Measurements from ENCODE around the gene MED13. TPM values are rescaled to one million over a fixed set of nuclear protein-coding genes. Genes with fewer than 3 reads are reported as not detected.
A peak's percentile ranks its signal among the peaks of the same experiment; 100 is the strongest.
"Not testable (repeated sequence)": the region's sequence is repeated elsewhere in the genome, so short reads cannot be mapped to it uniquely, and the experiment has no call there.

Gene MED13
- total and polyA plus RNA-seq, 9 of the 15 experiments (the other 6 are each of a cell fraction or from before 2014, with no cell fraction given): 5.4 to 48.4 (median 28.2) TPM

DNA sequence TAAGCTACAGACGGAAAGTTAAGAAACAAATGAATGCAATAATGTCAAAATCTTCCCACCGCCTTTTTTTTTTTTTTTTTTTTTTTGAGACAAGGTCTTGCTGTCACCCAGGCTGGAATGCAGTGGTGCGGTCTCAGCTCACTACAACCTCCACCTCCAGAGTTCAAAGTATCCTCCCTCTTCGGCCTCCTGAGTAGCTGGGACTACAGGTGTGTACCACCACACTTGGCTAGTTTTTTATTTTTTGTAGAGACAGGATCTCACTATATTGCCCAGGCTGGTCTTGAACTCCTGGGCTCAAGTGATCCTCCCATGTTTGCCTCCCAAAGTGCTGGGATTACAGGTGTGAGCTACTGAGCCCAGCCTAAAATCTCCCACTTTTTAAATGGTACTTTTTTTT lies 66.5 kb downstream of the MED13 start:
- H2AFZ ChIP-seq (ENCODE audit: low read depth, low read length); ATAC-seq; H3K27ac ChIP-seq (ENCODE audit: extremely low read depth, low read depth, low read length); DNase-seq (ENCODE audit: extremely low read depth in 1 of 4, low spot score in 3 of 4); in situ Hi-C loops (cut with MboI); H3K9me3 ChIP-seq (replicated peaks; ENCODE audit: control insufficient read depth, insufficient read depth, low read depth, low read length); H3K4me1 ChIP-seq (replicated peaks in 1 of 2; ENCODE audit: control insufficient read depth in 2 of 2, insufficient read depth in 2 of 2, low read length in 2 of 2); H3K9me1 ChIP-seq (ENCODE audit: control insufficient read depth, insufficient read depth, low read length); H3K4me3 ChIP-seq; H3K27me3 ChIP-seq (ENCODE audit: control insufficient read depth in 2 of 2, insufficient read depth in 2 of 2, low read length in 2 of 2); BruUV-seq (replicated peaks); H3K4me2 ChIP-seq (ENCODE audit: insufficient read depth, low read length); intact Hi-C loops (cut with micrococcal nuclease); CTCF ChIA-PET (ENCODE audit: low intra/inter-chr PET ratio); H3K9ac ChIP-seq (ENCODE audit: insufficient read depth in 1 of 2, low read depth in 2 of 2, low read length in 2 of 2); H4K20me1 ChIP-seq (replicated peaks; ENCODE audit: control insufficient read depth, insufficient read depth, low read length): not testable (repeated sequence)
- peak; percentile 11 for FAIRE-seq
- POLR2A ChIA-PET: interaction anchor here (0.9 kb wide), 1 partner anchor 67 kb away, joined by 3 read pairs; no protein-coding TSS in a partner anchor
- H3K79me2 ChIP-seq (ENCODE audit: control insufficient read depth, insufficient read depth, low read length): peaks cover 63% of the 10 kb centered on the region
- H3K36me3 ChIP-seq (ENCODE audit: control insufficient read depth, insufficient read depth, low read length): peaks cover 53% of the 10 kb centered on the region
- WGBS (ENCODE audit: insufficient coverage, low coverage, missing lambda C conversion rate): 85% methylated on average over 4 of the region's 4 CpGs

DNA sequence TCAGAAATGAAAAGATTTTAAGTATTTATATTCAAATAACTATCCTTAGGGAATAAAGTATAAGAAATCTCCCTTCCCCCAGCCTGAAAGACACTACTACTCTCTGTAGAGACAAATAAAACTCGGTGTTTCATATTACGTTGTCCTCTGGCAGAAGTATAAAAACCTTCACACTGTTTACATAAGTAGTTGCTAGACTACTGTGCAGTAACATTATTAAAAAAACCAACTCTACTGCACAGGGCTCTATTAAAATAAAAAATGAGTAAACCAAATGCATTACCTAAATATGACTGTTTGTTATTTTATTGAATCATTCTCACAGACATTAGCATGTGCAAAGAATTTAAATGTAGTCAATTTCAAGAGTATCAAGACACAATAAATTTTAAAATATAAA lies 67.4 kb downstream of the MED13 start:
- Histone ChIP-seq H3K4me2 (ENCODE audit: insufficient read depth, low read length) (no peak overlapping the region), H3K4me3 (no peak overlapping the region), H3K9me3 (replicated peaks; ENCODE audit: control insufficient read depth, insufficient read depth, low read depth, low read length) (no peaks in the 10 kb centered on the region), H3K9ac (ENCODE audit: insufficient read depth in 1 of 2, low read depth in 2 of 2, low read length in 2 of 2) (no peak overlapping the region), H3K27ac (ENCODE audit: extremely low read depth, low read depth, low read length) (no peak overlapping the region), H3K36me3 (ENCODE audit: control insufficient read depth, insufficient read depth, low read length) (peaks cover 48% of the 10 kb centered on the region), H3K27me3 (ENCODE audit: control insufficient read depth in 2 of 2, insufficient read depth in 2 of 2, low read length in 2 of 2) (no peaks in the 10 kb centered on the region), H3K9me1 (ENCODE audit: control insufficient read depth, insufficient read depth, low read length) (no peaks in the 10 kb centered on the region), H3K4me1 (replicated peaks in 1 of 2; ENCODE audit: control insufficient read depth in 2 of 2, insufficient read depth in 2 of 2, low read length in 2 of 2) (no peaks in the 10 kb centered on the region), H4K20me1 (replicated peaks; ENCODE audit: control insufficient read depth, insufficient read depth, low read length) (no peaks in the 10 kb centered on the region), H3K79me2 (ENCODE audit: control insufficient read depth, insufficient read depth, low read length) (peaks cover 56% of the 10 kb centered on the region), H2AFZ (ENCODE audit: low read depth, low read length) (no peak overlapping the region)
- intact Hi-C loops (cut with micrococcal nuclease) (no loop called here), in situ Hi-C loops (cut with MboI) (no loop called here)
- no TSS peak for BruUV-seq (replicated peaks)
- TF ChIP-seq, protein P1, sequence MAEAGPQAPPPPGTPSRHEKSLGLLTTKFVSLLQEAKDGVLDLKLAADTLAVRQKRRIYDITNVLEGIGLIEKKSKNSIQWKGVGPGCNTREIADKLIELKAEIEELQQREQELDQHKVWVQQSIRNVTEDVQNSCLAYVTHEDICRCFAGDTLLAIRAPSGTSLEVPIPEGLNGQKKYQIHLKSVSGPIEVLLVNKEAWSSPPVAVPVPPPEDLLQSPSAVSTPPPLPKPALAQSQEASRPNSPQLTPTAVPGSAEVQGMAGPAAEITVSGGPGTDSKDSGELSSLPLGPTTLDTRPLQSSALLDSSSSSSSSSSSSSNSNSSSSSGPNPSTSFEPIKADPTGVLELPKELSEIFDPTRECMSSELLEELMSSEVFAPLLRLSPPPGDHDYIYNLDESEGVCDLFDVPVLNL (CRISPR knock-in tag; IDR thresholded peaks at IDR 0.05; ENCODE audit: low read depth): no peak
- 71% methylated on average over 2 of the region's 2 CpGs for WGBS (ENCODE audit: insufficient coverage, low coverage, missing lambda C conversion rate)
- ATAC-seq (no peak), FAIRE-seq (no peak), DNase-seq (ENCODE audit: extremely low read depth in 1 of 4, low spot score in 3 of 4) (no peak)
- ChIA-PET CTCF (ENCODE audit: low intra/inter-chr PET ratio) (no interaction called here), POLR2A (no interaction called here)
